ENCODE data around the gene ADPRH. TPM values are rescaled to one million over a fixed set of nuclear protein-coding genes. Genes with fewer than 3 reads are reported as not detected.

The ADPRH gene
- total RNA-seq, 2 donors from 2014 or later, result 3.0 to 6.5 TPM

- no peak overlapping the region for H3K27ac ChIP-seq
- no peaks in the 10 kb centered on the region for H3K36me3 ChIP-seq (replicated peaks in 1 of 2; ENCODE audit: insufficient read depth in 1 of 2, low read depth in 2 of 2)
- 85 to 97% methylated on average over 4 of the region's 4 CpGs for WGBS, 2 donors
- TF ChIP-seq POLR2A (IDR thresholded peaks at IDR 0.05) (no peak), CTCF (IDR thresholded peaks at IDR 0.05) (no peak)
- H3K9me3 ChIP-seq, result no peaks in the 10 kb centered on the region
- intact Hi-C loops (cut with DNase I), result no loop called here
- DNase-seq (no peak), ATAC-seq (no peak)
- no peaks in the 10 kb centered on the region for H3K27me3 ChIP-seq
- no peaks in the 10 kb centered on the region for H3K4me1 ChIP-seq
- H3K4me3 ChIP-seq, result no peak overlapping the region
These were observed 34.6 kb downstream of the ADPRH start for GRCh38 chr3:119613872-119614271.

- H3K27ac ChIP-seq, result no peak overlapping the region
- 76 to 81% methylated on average over 4 of the region's 4 CpGs for WGBS, 2 donors
- TF ChIP-seq POLR2A (IDR thresholded peaks at IDR 0.05) (no peak), CTCF (IDR thresholded peaks at IDR 0.05) (no peak)
- no peaks in the 10 kb centered on the region for H3K4me1 ChIP-seq
- intact Hi-C loops (cut with DNase I), result no loop called here
- H3K4me3 ChIP-seq, result no peak overlapping the region
- no peaks in the 10 kb centered on the region for H3K27me3 ChIP-seq
- H3K36me3 ChIP-seq (replicated peaks in 1 of 2; ENCODE audit: insufficient read depth in 1 of 2, low read depth in 2 of 2), result no peaks in the 10 kb centered on the region
- no peaks in the 10 kb centered on the region for H3K9me3 ChIP-seq
- ATAC-seq (no peak), DNase-seq (no peak)
These were observed 36.8 kb downstream of the ADPRH start for GRCh38 chr3:119616056-119616455.

- no peak for DNase-seq
- no peak overlapping the region for H3K4me3 ChIP-seq
- no peaks in the 10 kb centered on the region for H3K9me3 ChIP-seq
- H3K27me3 ChIP-seq, result no peaks in the 10 kb centered on the region
- no peak for TF ChIP-seq CTCF (IDR thresholded peaks at IDR 0.05)
- no peak for TF ChIP-seq POLR2A (IDR thresholded peaks at IDR 0.05)
- no peak overlapping the region for H3K27ac ChIP-seq
- intact Hi-C loops (cut with DNase I), result no loop called here
- ATAC-seq, result no peak
- H3K36me3 ChIP-seq (replicated peaks in 1 of 2; ENCODE audit: insufficient read depth in 1 of 2, low read depth in 2 of 2), result no peaks in the 10 kb centered on the region
- H3K4me1 ChIP-seq, result no peaks in the 10 kb centered on the region
- WGBS, 2 donors, result 72 to 74% methylated on average over 7 of the region's 7 CpGs
These were observed 39.8 kb downstream of the ADPRH start for GRCh38 chr3:119619094-119619493.

- 89% methylated on average over 5 of the region's 5 CpGs; no CpG with 5 or more reads in 1 of the 2 donors for WGBS, 2 donors
- H3K27me3 ChIP-seq, result no peaks in the 10 kb centered on the region
- DNase-seq, result no peak
- no peaks in the 10 kb centered on the region for H3K9me3 ChIP-seq
- no peak overlapping the region for H3K4me3 ChIP-seq
- intact Hi-C loops (cut with DNase I), result no loop called here
- no peak overlapping the region for H3K27ac ChIP-seq
- no peak for ATAC-seq
- H3K36me3 ChIP-seq (replicated peaks in 1 of 2; ENCODE audit: insufficient read depth in 1 of 2, low read depth in 2 of 2), result no peaks in the 10 kb centered on the region
- no peaks in the 10 kb centered on the region for H3K4me1 ChIP-seq
- no peak for TF ChIP-seq POLR2A (IDR thresholded peaks at IDR 0.05)
- TF ChIP-seq CTCF (IDR thresholded peaks at IDR 0.05), result no peak
These were observed 41.6 kb downstream of the ADPRH start for GRCh38 chr3:119620899-119621298.

GRCh38 chr3:119624002-119624720 lies 44.9 kb downstream of the ADPRH start:
- Histone ChIP-seq H3K4me3 (no peak overlapping the region), H3K27ac (no peak overlapping the region), H3K9me3 (no peaks in the 10 kb centered on the region), H3K27me3 (no peaks in the 10 kb centered on the region), H3K4me1 (no peaks in the 10 kb centered on the region), H3K36me3 (replicated peaks in 1 of 2; ENCODE audit: insufficient read depth in 1 of 2, low read depth in 2 of 2) (no peaks in the 10 kb centered on the region)
- no peak for DNase-seq
- TF ChIP-seq CTCF (IDR thresholded peaks at IDR 0.05) (no peak), POLR2A (IDR thresholded peaks at IDR 0.05) (no peak)
- 87 to 88% methylated on average over 9 of the region's 9 CpGs for WGBS, 2 donors
- no peak for ATAC-seq
- intact Hi-C loops (cut with DNase I), result no loop called here

All from body of pancreas (tissue), 4 donors.